Measurements from ENCODE around the gene LRRC32.

LRRC32 gene

DNA sequence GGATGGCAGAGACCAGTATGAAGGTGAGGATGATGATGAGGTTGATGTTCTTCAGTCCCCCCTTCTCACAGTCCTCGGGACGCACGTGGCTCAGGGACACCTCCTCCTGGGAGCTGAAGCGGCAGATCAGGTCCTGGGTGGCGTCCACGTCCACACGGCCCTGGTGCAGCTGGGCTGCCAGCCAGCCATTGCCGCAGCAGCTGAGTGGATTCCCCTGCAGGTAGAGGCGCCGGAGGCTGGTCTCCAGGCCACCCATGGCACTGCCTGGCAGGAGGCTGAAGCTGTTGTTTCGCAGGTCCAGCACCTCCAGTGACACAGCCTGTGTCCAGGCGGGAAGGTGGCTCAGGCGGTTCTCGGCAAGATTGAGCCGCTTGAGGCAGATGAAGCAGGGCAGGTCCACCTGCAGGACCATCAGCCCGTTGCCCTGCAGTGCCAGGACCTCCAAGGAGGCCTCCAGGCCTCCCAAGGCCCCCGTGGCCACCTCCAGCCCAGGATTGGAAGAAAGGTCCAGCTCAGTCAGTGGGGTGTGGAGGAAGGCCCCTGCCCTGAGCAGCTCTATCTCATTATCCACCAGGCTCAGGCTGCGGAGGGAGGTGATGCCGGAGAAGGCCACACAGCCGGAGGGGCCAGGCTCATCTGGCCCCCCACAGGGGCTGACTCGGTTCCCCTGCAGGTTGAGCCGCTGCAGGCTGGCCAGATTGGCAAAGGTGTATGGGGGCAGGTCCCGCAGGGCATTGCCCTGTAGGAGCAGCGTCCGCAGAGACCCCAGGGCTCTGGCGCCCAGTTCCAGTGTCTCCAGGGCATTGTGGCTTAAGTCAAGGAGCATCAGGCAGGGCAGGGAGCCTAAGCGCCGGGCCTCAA lies 10.6 kb downstream of the LRRC32 start:
- TF ChIP-seq, protein P1, sequence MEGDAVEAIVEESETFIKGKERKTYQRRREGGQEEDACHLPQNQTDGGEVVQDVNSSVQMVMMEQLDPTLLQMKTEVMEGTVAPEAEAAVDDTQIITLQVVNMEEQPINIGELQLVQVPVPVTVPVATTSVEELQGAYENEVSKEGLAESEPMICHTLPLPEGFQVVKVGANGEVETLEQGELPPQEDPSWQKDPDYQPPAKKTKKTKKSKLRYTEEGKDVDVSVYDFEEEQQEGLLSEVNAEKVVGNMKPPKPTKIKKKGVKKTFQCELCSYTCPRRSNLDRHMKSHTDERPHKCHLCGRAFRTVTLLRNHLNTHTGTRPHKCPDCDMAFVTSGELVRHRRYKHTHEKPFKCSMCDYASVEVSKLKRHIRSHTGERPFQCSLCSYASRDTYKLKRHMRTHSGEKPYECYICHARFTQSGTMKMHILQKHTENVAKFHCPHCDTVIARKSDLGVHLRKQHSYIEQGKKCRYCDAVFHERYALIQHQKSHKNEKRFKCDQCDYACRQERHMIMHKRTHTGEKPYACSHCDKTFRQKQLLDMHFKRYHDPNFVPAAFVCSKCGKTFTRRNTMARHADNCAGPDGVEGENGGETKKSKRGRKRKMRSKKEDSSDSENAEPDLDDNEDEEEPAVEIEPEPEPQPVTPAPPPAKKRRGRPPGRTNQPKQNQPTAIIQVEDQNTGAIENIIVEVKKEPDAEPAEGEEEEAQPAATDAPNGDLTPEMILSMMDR (IDR thresholded peaks at IDR 0.05), result no peak

GRCh38 chr11:76658651-76659650 lies 11.6 kb downstream of the LRRC32 start:
- TF ChIP-seq, protein P1 (IDR thresholded peaks at IDR 0.05), result no peak

- TF ChIP-seq, protein P1 (IDR thresholded peaks at IDR 0.05), result no peak
Measured at GRCh38 chr11:76658231-76658630, 12.3 kb downstream of the LRRC32 start.

DNA sequence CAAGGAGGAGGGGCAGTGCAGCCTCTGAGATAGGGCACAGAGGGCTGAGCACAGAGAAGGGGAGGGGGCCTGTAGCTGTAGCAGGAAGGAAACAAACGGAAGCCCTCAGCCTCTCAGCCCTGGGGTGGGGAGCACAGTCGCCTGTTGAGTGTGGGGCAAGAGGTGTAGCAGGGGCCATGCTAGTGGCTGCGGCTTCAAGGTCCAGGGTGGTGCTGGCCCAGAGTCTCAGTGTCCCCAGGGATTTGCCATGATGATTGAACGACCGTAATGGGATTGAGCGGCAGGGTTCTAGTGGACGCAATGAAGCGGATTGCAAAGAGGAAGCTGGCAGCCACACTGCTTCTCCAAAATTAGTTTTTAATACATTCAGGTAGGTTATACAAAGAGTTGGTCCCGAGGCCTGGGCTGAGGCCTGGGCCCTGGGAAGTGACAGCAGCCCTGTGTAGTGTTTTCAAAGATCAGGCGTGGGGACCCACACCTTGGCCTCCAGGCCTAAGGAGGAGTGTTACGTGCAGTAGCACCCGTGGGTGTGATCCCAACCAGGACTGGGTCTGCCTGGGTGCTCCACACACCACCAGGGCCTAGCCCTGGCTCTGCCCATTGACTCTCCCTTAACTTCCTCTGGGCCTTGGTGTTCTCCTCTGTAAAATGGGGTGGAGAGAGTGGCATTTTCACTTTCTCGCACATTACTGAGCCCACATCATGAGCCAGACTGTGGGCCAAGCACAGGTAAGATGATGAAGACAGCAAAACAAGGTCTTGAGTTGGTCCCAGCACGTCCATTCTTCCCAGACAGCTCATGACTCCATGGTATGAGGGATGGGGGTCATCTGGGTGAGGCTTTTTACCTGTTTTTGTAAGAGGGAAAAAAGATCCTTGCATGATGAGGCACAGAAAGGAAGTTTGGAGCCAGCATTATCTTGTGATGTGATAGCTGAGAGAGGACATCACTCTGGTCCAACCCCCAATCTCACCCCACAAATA lies 13.1 kb downstream of the LRRC32 start:
- TF ChIP-seq, protein P1 (IDR thresholded peaks at IDR 0.05), result no peak

GRCh38 chr11:76656571-76657081 lies 13.9 kb downstream of the LRRC32 start:
- TF ChIP-seq, protein P1 (IDR thresholded peaks at IDR 0.05), result no peak

GRCh38 chr11:76656050-76656531 lies 14.5 kb downstream of the LRRC32 start:
- TF ChIP-seq, protein P1 (IDR thresholded peaks at IDR 0.05), result no peak

Measured in LNCAP (cell line).